ENCODE data around the gene IFT52.

Gene IFT52

GRCh38 chr20:43655937-43656336 is 65.2 kb downstream of the IFT52 start:
- Histone ChIP-seq H3K4me3 (ENCODE audit: low read length) (no peak overlapping the region), H3K4me1 (ENCODE audit: control insufficient read depth, insufficient read depth, low read length) (peaks cover 14% of the 10 kb centered on the region)

GRCh38 chr20:43658069-43658722 is 67.5 kb downstream of the IFT52 start:
- H3K4me3 ChIP-seq (ENCODE audit: low read length) = peak overlapping the region; percentile 93
- H3K9me3 ChIP-seq (replicated peaks; ENCODE audit: low read length) = no peaks in the 10 kb centered on the region
- peak overlapping the region; percentile 99 for H3K4me2 ChIP-seq (ENCODE audit: low read length)
- no peaks in the 10 kb centered on the region for H3K27me3 ChIP-seq (ENCODE audit: control insufficient read depth, insufficient read depth, low read length)
- H3K4me1 ChIP-seq (ENCODE audit: control insufficient read depth, insufficient read depth, low read length) = peaks cover 14% of the 10 kb centered on the region
- peak overlapping the region; percentile 86 for H3K9ac ChIP-seq (ENCODE audit: low read depth, low read length)
- no peaks in the 10 kb centered on the region for H3K36me3 ChIP-seq (ENCODE audit: insufficient read depth, low read length)

More at GRCh38 chr20:43655937-43656336, 65.2 kb downstream of the IFT52 start:
- no peak overlapping the region for H3K9ac ChIP-seq (ENCODE audit: low read depth, low read length)
- H3K9me3 ChIP-seq (replicated peaks; ENCODE audit: low read length) = no peaks in the 10 kb centered on the region
- no peak overlapping the region for H3K4me2 ChIP-seq (ENCODE audit: low read length)
- H3K36me3 ChIP-seq (ENCODE audit: insufficient read depth, low read length) = no peaks in the 10 kb centered on the region
- no peaks in the 10 kb centered on the region for H3K27me3 ChIP-seq (ENCODE audit: control insufficient read depth, insufficient read depth, low read length)

GRCh38 chr20:43658723-43659419 is 68.1 kb downstream of the IFT52 start:
- no peaks in the 10 kb centered on the region for H3K27me3 ChIP-seq (ENCODE audit: control insufficient read depth, insufficient read depth, low read length)
- no peak overlapping the region for H3K9ac ChIP-seq (ENCODE audit: low read depth, low read length)
- peaks cover 14% of the 10 kb centered on the region for H3K4me1 ChIP-seq (ENCODE audit: control insufficient read depth, insufficient read depth, low read length)
- no peaks in the 10 kb centered on the region for H3K36me3 ChIP-seq (ENCODE audit: insufficient read depth, low read length)
- H3K4me2 ChIP-seq (ENCODE audit: low read length) = no peak overlapping the region
- H3K9me3 ChIP-seq (replicated peaks; ENCODE audit: low read length) = no peaks in the 10 kb centered on the region
- no peak overlapping the region for H3K4me3 ChIP-seq (ENCODE audit: low read length)

- H3K4me3 ChIP-seq (ENCODE audit: low read length) = no peak overlapping the region
- no peaks in the 10 kb centered on the region for H3K36me3 ChIP-seq (ENCODE audit: insufficient read depth, low read length)
- no peaks in the 10 kb centered on the region for H3K9me3 ChIP-seq (replicated peaks; ENCODE audit: low read length)
- H3K27me3 ChIP-seq (ENCODE audit: control insufficient read depth, insufficient read depth, low read length) = no peaks in the 10 kb centered on the region
- H3K9ac ChIP-seq (ENCODE audit: low read depth, low read length) = no peak overlapping the region
- peaks cover 9% of the 10 kb centered on the region for H3K4me1 ChIP-seq (ENCODE audit: control insufficient read depth, insufficient read depth, low read length)
- H3K4me2 ChIP-seq (ENCODE audit: low read length) = no peak overlapping the region
Measured at GRCh38 chr20:43662943-43663655, 72.4 kb downstream of the IFT52 start.

GRCh38 chr20:43665466-43666176 is 74.9 kb downstream of the IFT52 start:
- no peak overlapping the region for H3K4me3 ChIP-seq (ENCODE audit: low read length)

GRCh38 chr20:43666376-43667328 is 75.9 kb downstream of the IFT52 start, which contains the start of gene MYBL2:
Gene MYBL2 (plus strand): TSS chr20:43667114. CDS start chr20:43667284, 170 bp downstream.
- peaks cover 12% of the 10 kb centered on the region for H3K4me1 ChIP-seq (ENCODE audit: control insufficient read depth, insufficient read depth, low read length)
- H3K27me3 ChIP-seq (ENCODE audit: control insufficient read depth, insufficient read depth, low read length) = no peaks in the 10 kb centered on the region
- H3K4me3 ChIP-seq (ENCODE audit: low read length) = peak within 1 kb of the TSS; percentile 66
- no peaks in the 10 kb centered on the region for H3K9me3 ChIP-seq (replicated peaks; ENCODE audit: low read length)
- H3K36me3 ChIP-seq (ENCODE audit: insufficient read depth, low read length) = no peaks in the 10 kb centered on the region
- H3K4me2 ChIP-seq (ENCODE audit: low read length) = peak within 1 kb of the TSS; percentile 82
- H3K9ac ChIP-seq (ENCODE audit: low read depth, low read length) = peak within 1 kb of the TSS; percentile 65

More at GRCh38 chr20:43665466-43666176, 74.9 kb downstream of the IFT52 start:
- no peaks in the 10 kb centered on the region for H3K36me3 ChIP-seq (ENCODE audit: insufficient read depth, low read length)
- no peaks in the 10 kb centered on the region for H3K27me3 ChIP-seq (ENCODE audit: control insufficient read depth, insufficient read depth, low read length)
- no peak overlapping the region for H3K9ac ChIP-seq (ENCODE audit: low read depth, low read length)
- H3K9me3 ChIP-seq (replicated peaks; ENCODE audit: low read length) = no peaks in the 10 kb centered on the region
- H3K4me2 ChIP-seq (ENCODE audit: low read length) = no peak overlapping the region
- H3K4me1 ChIP-seq (ENCODE audit: control insufficient read depth, insufficient read depth, low read length) = peaks cover 12% of the 10 kb centered on the region

GRCh38 chr20:43667341-43668132 is 76.8 kb downstream of the IFT52 start:
- Histone ChIP-seq H3K4me3 (ENCODE audit: low read length) (peak overlapping the region; percentile 66), H3K27me3 (ENCODE audit: control insufficient read depth, insufficient read depth, low read length) (no peaks in the 10 kb centered on the region), H3K4me1 (ENCODE audit: control insufficient read depth, insufficient read depth, low read length) (peaks cover 12% of the 10 kb centered on the region), H3K4me2 (ENCODE audit: low read length) (peak overlapping the region; percentile 82), H3K9ac (ENCODE audit: low read depth, low read length) (peak overlapping the region; percentile 65), H3K36me3 (ENCODE audit: insufficient read depth, low read length) (no peaks in the 10 kb centered on the region), H3K9me3 (replicated peaks; ENCODE audit: low read length) (no peaks in the 10 kb centered on the region)

- no peaks in the 10 kb centered on the region for H3K27me3 ChIP-seq (ENCODE audit: control insufficient read depth, insufficient read depth, low read length)
- no peak overlapping the region for H3K4me2 ChIP-seq (ENCODE audit: low read length)
- no peak overlapping the region for H3K9ac ChIP-seq (ENCODE audit: low read depth, low read length)
Measured at GRCh38 chr20:43669332-43669731, 78.6 kb downstream of the IFT52 start.

GRCh38 chr20:43670423-43670822 is 79.7 kb downstream of the IFT52 start:
- no peaks in the 10 kb centered on the region for H3K36me3 ChIP-seq (ENCODE audit: insufficient read depth, low read length)
- no peak overlapping the region for H3K4me3 ChIP-seq (ENCODE audit: low read length)
- H3K4me2 ChIP-seq (ENCODE audit: low read length) = no peak overlapping the region
- H3K9ac ChIP-seq (ENCODE audit: low read depth, low read length) = no peak overlapping the region
- no peaks in the 10 kb centered on the region for H3K27me3 ChIP-seq (ENCODE audit: control insufficient read depth, insufficient read depth, low read length)
- peaks cover 12% of the 10 kb centered on the region for H3K4me1 ChIP-seq (ENCODE audit: control insufficient read depth, insufficient read depth, low read length)
- H3K9me3 ChIP-seq (replicated peaks; ENCODE audit: low read length) = no peaks in the 10 kb centered on the region

More at GRCh38 chr20:43669332-43669731, 78.6 kb downstream of the IFT52 start:
- H3K9me3 ChIP-seq (replicated peaks; ENCODE audit: low read length) = no peaks in the 10 kb centered on the region
- peaks cover 12% of the 10 kb centered on the region for H3K4me1 ChIP-seq (ENCODE audit: control insufficient read depth, insufficient read depth, low read length)
- no peak overlapping the region for H3K4me3 ChIP-seq (ENCODE audit: low read length)
- H3K36me3 ChIP-seq (ENCODE audit: insufficient read depth, low read length) = no peaks in the 10 kb centered on the region

GRCh38 chr20:43676368-43676767 is 85.6 kb downstream of the IFT52 start:
- H3K4me2 ChIP-seq (ENCODE audit: low read length) = no peak overlapping the region
- H3K9ac ChIP-seq (ENCODE audit: low read depth, low read length) = no peak overlapping the region
- H3K36me3 ChIP-seq (ENCODE audit: insufficient read depth, low read length) = no peaks in the 10 kb centered on the region
- H3K27me3 ChIP-seq (ENCODE audit: control insufficient read depth, insufficient read depth, low read length) = no peaks in the 10 kb centered on the region
- no peaks in the 10 kb centered on the region for H3K9me3 ChIP-seq (replicated peaks; ENCODE audit: low read length)
- no peaks in the 10 kb centered on the region for H3K4me1 ChIP-seq (ENCODE audit: control insufficient read depth, insufficient read depth, low read length)
- no peak overlapping the region for H3K4me3 ChIP-seq (ENCODE audit: low read length)

All from skeletal muscle satellite cell (primary cell).